Tibial artery (tissue), 4 donors: ENCODE results near the gene HERC3.
A peak's percentile ranks its signal among the peaks of the same experiment; 100 is the strongest.

Experiments used
- DNase-seq, 2 donors: peaks; one replicate each; pipeline ENCODE4 v3.0.0-alpha.2; 2019
- H3K27ac ChIP-seq, 2 donors: fragments of 200-600 bp; sonication (generic) in 1 of 2; 1 replicate in 1 of 2; 2 replicates in 1 of 2; pipeline ENCODE4 v1.5.1; 2018 to 2019; ENCODE audit warnings: mild to moderate bottlenecking in 1 of 2
- H3K27me3 ChIP-seq, 2 donors: fragments of 200-600 bp; sonication (generic) in 1 of 2; one replicate each; pipeline versions ENCODE4 v1.5.1 to v1.6.0; 2016 to 2019
- H3K36me3 ChIP-seq, 3 donors: fragments of 200-600 bp; sonication (generic) in 2 of 3; one replicate each; pipeline ENCODE4 v1.5.1; 2016 to 2019; ENCODE audit warnings: mild to moderate bottlenecking in 2 of 3
- H3K4me1 ChIP-seq, 4 donors: fragments of 200-600 bp; sonication (generic) in 2 of 4; 1 replicate in 3 of 4; 2 replicates in 1 of 4; pipeline ENCODE4 v1.5.1; 2016 to 2019
- H3K4me3 ChIP-seq, 2 donors: fragments of 200-600 bp; sonication (generic) in 1 of 2; 1 replicate in 1 of 2; 2 replicates in 1 of 2; pipeline ENCODE4 v1.5.1; 2018 to 2019; ENCODE audit warnings: mild to moderate bottlenecking in 2 of 2
- H3K9me3 ChIP-seq, 3 donors: fragments of 200-600 bp; sonication (generic) in 1 of 3; one replicate each; pipeline ENCODE4 v1.5.1; 2016 to 2019
- CTCF ChIP-seq, 2 experiments: fragments of 200-600 bp in 1 of 2; fragments of 450-650 bp in 1 of 2; IDR thresholded peaks; one replicate each; pipeline ENCODE4 v1.5.1; 2017 to 2019; ENCODE audit warnings: antibody characterized with exemption in 2 of 2, mild to moderate bottlenecking in 1 of 2, moderate library complexity in 1 of 2
- intact Hi-C: fragments of 100-400 bp; cut with DNase I; formaldehyde crosslinking; loops from one replicate; pipeline ENCODE4 v1.15.0; 2023; ENCODE audit warnings: low total_unique reads

The HERC3 gene

GRCh38 chr4:88591787-88592599 lies at the start of gene HERC3:
TSS of gene HERC3 (plus strand) at chr4:88592480. CDS start at chr4:88605824, 13,344 bp downstream.
- peak within 1 kb of the TSS; percentile 74 to 82 for H3K4me3 ChIP-seq
- no peaks in the 10 kb centered on the region for H3K9me3 ChIP-seq
- TF ChIP-seq CTCF (IDR thresholded peaks at IDR 0.05), result peak in 1 of 2 experiments; percentile 26
- H3K4me1 ChIP-seq, result peaks cover 0 to 19% (median 6%) of the 10 kb centered on the region in 4 donors
- H3K27me3 ChIP-seq, result no peaks in the 10 kb centered on the region
- DNase-seq, result peak; percentile 89 to 96
- intact Hi-C loops, result loop anchor here (5.0 kb wide), 1 partner anchor 70 kb away; the partner anchor contains the start of gene PYURF
- peak within 1 kb of the TSS; percentile 96 to 97 for H3K27ac ChIP-seq
- peaks cover 0 to 13% (median 6%) of the 10 kb centered on the region in 3 donors for H3K36me3 ChIP-seq

GRCh38 chr4:88549815-88550214 lies 42.5 kb upstream of the HERC3 start:
- Histone ChIP-seq H3K4me3 (no peak overlapping the region), H3K4me1 (no peaks in the 10 kb centered on the region), H3K27me3 (no peaks in the 10 kb centered on the region), H3K36me3 (no peaks in the 10 kb centered on the region), H3K9me3 (no peaks in the 10 kb centered on the region), H3K27ac (no peak overlapping the region)
- DNase-seq, result no peak
- no peak for TF ChIP-seq CTCF (IDR thresholded peaks at IDR 0.05)
- intact Hi-C loops, result no loop called here

GRCh38 chr4:88567591-88567990 lies 24.7 kb upstream of the HERC3 start:
- DNase-seq, result no peak
- Histone ChIP-seq H3K9me3 (no peaks in the 10 kb centered on the region), H3K27ac (no peak overlapping the region), H3K4me1 (no peaks in the 10 kb centered on the region), H3K27me3 (no peaks in the 10 kb centered on the region), H3K4me3 (no peak overlapping the region), H3K36me3 (no peaks in the 10 kb centered on the region)
- no peak for TF ChIP-seq CTCF (IDR thresholded peaks at IDR 0.05)
- intact Hi-C loops, result no loop called here

GRCh38 chr4:88570001-88570400 lies 22.3 kb upstream of the HERC3 start:
- no peak for DNase-seq
- no peak for TF ChIP-seq CTCF (IDR thresholded peaks at IDR 0.05)
- Histone ChIP-seq H3K27ac (no peak overlapping the region), H3K4me3 (no peak overlapping the region), H3K36me3 (no peaks in the 10 kb centered on the region), H3K4me1 (peaks cover 0 to 11% (median 8%) of the 10 kb centered on the region in 4 donors), H3K27me3 (no peaks in the 10 kb centered on the region), H3K9me3 (no peaks in the 10 kb centered on the region)
- intact Hi-C loops, result no loop called here

GRCh38 chr4:88573276-88573980 lies 18.9 kb upstream of the HERC3 start:
- no peak for DNase-seq

More at GRCh38 chr4:88573276-88573980, 18.9 kb upstream of the HERC3 start:
- Histone ChIP-seq H3K9me3 (no peaks in the 10 kb centered on the region), H3K4me3 (no peak overlapping the region), H3K4me1 (peaks cover 0 to 11% (median 8%) of the 10 kb centered on the region in 4 donors), H3K27me3 (no peaks in the 10 kb centered on the region), H3K36me3 (no peaks in the 10 kb centered on the region), H3K27ac (peak overlapping the region in 1 of 2 donors; percentile 7)
- TF ChIP-seq CTCF (IDR thresholded peaks at IDR 0.05), result no peak
- intact Hi-C loops, result no loop called here
